ENCODE results near the gene GPC1. TPM values are rescaled to one million over a fixed set of nuclear protein-coding genes. Genes with fewer than 3 reads are reported as not detected.

Gene GPC1
- total RNA-seq, 3 donors from 2014 or later = 13.8 to 56.3 (median 21.0) TPM

DNA sequence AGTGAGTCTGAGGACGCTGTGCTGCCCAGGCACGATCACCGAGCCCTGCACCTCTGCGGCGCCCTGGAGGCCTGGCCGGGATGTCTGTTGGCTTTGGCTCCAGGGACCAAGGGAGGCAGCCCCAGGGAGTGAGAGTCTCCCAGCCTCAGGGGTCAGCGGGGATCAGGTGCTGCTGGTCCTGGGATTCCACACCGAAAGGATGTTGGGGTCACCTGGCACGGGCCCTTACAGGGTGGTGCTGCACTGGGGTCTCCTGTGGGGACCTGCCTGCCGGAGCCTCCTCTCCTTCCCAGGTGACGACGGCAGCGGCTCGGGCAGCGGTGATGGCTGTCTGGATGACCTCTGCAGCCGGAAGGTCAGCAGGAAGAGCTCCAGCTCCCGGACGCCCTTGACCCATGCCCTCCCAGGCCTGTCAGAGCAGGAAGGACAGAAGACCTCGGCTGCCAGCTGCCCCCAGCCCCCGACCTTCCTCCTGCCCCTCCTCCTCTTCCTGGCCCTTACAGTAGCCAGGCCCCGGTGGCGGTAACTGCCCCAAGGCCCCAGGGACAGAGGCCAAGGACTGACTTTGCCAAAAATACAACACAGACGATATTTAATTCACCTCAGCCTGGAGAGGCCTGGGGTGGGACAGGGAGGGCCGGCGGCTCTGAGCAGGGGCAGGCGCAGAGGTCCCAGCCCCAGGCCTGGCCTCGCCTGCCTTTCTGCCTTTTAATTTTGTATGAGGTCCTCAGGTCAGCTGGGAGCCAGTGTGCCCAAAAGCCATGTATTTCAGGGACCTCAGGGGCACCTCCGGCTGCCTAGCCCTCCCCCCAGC, 30.5 kb downstream of the GPC1 start:
- no peaks in the 10 kb centered on the region for H3K4me1 ChIP-seq
- intact Hi-C loops (cut with DNase I; ENCODE audit: low total_unique reads) = no loop called here
- peak; percentile 12 to 41 for DNase-seq (ENCODE audit: low spot score in 2 of 2)
- no peak overlapping the region for H3K4me3 ChIP-seq
- H3K9me3 ChIP-seq = no peaks in the 10 kb centered on the region
- no peaks in the 10 kb centered on the region for H3K36me3 ChIP-seq
- no peak for TF ChIP-seq CTCF (IDR thresholded peaks at IDR 0.05)
- TF ChIP-seq POLR2A (IDR thresholded peaks at IDR 0.05) = no peak
- TF ChIP-seq POLR2AphosphoS5 (IDR thresholded peaks at IDR 0.05) = no peak
- H3K27me3 ChIP-seq = no peaks in the 10 kb centered on the region
- no peak overlapping the region for H3K27ac ChIP-seq

GRCh38 chr2:240466579-240467148, 31.2 kb downstream of the GPC1 start:
- peak in 1 of 2 donors; percentile 13 for DNase-seq (ENCODE audit: low spot score in 2 of 2)
- no peak overlapping the region for H3K27ac ChIP-seq
- H3K4me1 ChIP-seq = no peaks in the 10 kb centered on the region
- peaks cover 0 to under 1% of the 10 kb centered on the region in 2 donors for H3K9me3 ChIP-seq
- H3K36me3 ChIP-seq = no peaks in the 10 kb centered on the region
- no peak overlapping the region for H3K4me3 ChIP-seq
- H3K27me3 ChIP-seq = no peaks in the 10 kb centered on the region
- TF ChIP-seq CTCF (IDR thresholded peaks at IDR 0.05) (no peak), POLR2A (IDR thresholded peaks at IDR 0.05) (no peak), POLR2AphosphoS5 (IDR thresholded peaks at IDR 0.05) (no peak)
- intact Hi-C loops (cut with DNase I; ENCODE audit: low total_unique reads) = no loop called here

- Histone ChIP-seq H3K4me3 (no peak overlapping the region), H3K27ac (no peak overlapping the region), H3K4me1 (no peaks in the 10 kb centered on the region), H3K36me3 (no peaks in the 10 kb centered on the region), H3K9me3 (peaks cover 0 to 6% of the 10 kb centered on the region in 2 donors), H3K27me3 (no peaks in the 10 kb centered on the region)
- TF ChIP-seq POLR2A (IDR thresholded peaks at IDR 0.05) = no peak
- TF ChIP-seq POLR2AphosphoS5 (IDR thresholded peaks at IDR 0.05) = no peak
- no peak for TF ChIP-seq CTCF (IDR thresholded peaks at IDR 0.05)
- intact Hi-C loops (cut with DNase I; ENCODE audit: low total_unique reads) = no loop called here
- DNase-seq (ENCODE audit: low spot score in 2 of 2) = peak in 1 of 2 donors; percentile 14
These were observed 31.7 kb downstream of the GPC1 start for GRCh38 chr2:240467149-240467642.

DNA sequence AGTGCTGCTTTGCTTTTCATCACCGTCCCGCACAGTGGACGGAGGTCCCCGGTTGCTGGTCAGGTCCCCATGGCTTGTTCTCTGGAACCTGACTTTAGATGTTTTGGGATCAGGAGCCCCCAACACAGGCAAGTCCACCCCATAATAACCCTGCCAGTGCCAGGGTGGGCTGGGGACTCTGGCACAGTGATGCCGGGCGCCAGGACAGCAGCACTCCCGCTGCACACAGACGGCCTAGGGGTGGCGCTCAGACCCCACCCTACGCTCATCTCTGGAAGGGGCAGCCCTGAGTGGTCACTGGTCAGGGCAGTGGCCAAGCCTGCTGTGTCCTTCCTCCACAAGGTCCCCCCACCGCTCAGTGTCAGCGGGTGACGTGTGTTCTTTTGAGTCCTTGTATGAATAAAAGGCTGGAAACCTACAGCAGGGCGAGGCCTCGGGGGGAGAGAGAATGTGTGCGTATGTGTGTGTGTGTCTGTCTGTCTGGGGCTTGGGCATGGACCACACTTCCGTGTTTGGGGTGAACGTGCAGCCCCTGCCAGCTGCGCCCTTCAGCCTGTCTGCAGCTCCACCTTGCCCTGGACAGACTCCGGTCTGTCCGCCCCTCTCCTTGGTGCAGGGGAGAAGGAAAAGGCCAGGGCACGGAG, 32.3 kb downstream of the GPC1 start:
- H3K9me3 ChIP-seq = peaks cover 0 to 9% of the 10 kb centered on the region in 2 donors
- intact Hi-C loops (cut with DNase I; ENCODE audit: low total_unique reads) = no loop called here
- TF ChIP-seq POLR2A (IDR thresholded peaks at IDR 0.05) = no peak
- TF ChIP-seq POLR2AphosphoS5 (IDR thresholded peaks at IDR 0.05) = no peak
- no peak for TF ChIP-seq CTCF (IDR thresholded peaks at IDR 0.05)
- no peak overlapping the region for H3K4me3 ChIP-seq
- H3K4me1 ChIP-seq = no peaks in the 10 kb centered on the region
- no peaks in the 10 kb centered on the region for H3K27me3 ChIP-seq
- peak in 1 of 2 donors; percentile 15 for DNase-seq (ENCODE audit: low spot score in 2 of 2)
- H3K27ac ChIP-seq = no peak overlapping the region
- no peaks in the 10 kb centered on the region for H3K36me3 ChIP-seq
